Midbrain (tissue), 1 donor: ENCODE measurements around the gene LRRC14B.
"Not testable (repeated sequence)": the region's sequence is repeated elsewhere in the genome, so short reads cannot be mapped to it uniquely, and the experiment has no call there.

ENCODE experiments used
- DNase-seq: peaks from one replicate; lab custom pipeline; 2025; lab: John Stamatoyannopoulos, UW

The LRRC14B gene

GRCh38 chr5:160173-160510 is 31.2 kb upstream of the LRRC14B start:
- DNase-seq = no peak

- DNase-seq = no peak
These were observed 30.1 kb upstream of the LRRC14B start for GRCh38 chr5:160921-161802.

DNA sequence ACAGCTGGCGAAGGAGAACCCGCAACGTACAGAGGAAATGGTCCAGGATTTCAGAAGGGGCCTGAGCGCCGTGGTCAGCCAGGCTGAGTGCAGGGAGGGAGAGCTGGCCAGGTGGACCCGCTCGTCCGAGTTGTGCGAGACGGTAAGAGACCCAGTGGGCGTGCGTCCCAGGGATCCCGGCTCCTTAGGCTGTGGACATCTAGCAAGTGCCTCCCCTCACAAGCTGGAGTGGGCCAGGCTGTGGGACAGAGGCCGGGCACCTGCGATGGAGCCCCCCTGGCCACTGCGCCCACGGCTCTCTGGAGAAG is 29.5 kb upstream of the LRRC14B start:
- no peak for DNase-seq

GRCh38 chr5:162190-162564 is 29.1 kb upstream of the LRRC14B start:
- no peak for DNase-seq

DNA sequence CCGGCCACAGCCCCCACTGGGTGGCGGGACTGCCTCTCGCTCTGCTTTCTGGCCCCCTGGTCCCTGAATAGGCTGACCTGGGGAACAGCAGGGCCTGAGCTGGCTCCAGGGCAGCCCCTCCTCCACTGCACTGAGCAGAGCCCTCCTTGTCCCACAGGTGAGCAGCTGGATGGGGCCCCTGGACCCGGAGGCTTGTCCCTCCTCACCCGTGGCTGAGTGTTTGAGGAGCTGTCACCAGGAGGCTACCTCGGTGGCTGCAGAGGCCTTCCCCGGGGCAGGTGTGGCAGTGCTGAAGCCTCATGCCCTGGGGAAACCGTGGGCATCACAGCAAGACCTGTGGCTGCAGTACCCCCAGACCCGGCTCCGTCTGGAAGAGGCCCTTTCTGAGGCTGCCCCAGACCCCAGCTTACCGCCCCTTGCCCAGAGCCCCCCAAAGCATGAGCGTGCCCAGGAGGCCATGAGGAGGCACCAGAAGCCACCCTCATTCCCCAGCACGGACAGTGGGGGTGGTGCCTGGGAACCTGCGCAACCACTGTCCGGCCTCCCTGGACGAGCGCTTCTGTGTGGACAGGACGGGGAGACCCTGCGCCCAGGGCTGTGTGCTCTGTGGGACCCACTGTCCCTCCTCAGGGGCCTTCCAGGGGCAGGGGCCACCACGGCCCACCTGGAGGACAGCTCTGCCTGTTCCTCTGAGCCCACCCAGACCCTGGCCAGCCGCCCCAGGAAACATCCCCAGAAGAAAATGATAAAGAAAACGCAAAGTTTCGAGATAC is 28.5 kb upstream of the LRRC14B start:
- DNase-seq = no peak

DNA sequence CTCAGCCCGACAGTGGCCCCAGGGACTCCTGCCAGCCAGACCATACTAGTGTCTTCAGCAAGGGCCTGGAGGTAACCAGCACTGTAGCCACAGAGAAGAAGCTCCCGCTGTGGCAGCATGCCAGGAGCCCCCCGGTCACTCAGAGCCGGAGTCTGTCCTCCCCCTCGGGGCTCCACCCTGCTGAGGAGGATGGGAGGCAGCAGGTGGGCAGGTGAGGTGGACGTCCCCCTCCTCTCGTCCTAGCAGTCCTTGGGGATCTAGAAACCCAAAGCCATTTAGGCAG is 28.0 kb upstream of the LRRC14B start:
- no peak for DNase-seq

DNA sequence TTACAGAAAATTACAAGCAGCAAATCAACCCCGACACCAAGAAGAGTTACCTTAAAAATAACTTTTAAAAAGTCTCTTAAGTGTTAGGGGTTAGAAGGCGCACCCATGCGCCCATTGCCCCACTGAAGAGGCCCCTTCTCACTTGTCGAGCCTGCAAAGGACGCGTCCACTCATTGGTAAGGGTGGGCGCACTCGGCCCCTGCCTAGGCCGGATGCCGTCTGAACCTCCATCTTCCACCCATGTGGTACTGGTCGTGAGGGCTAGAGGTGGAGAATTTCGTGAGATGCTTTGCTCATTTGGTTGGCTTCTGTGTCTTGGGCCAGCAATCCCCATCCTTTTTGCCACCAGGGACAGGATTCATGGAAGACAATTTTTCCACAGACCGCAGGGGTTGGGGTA is 27.5 kb upstream of the LRRC14B start:
- DNase-seq = no peak

DNA sequence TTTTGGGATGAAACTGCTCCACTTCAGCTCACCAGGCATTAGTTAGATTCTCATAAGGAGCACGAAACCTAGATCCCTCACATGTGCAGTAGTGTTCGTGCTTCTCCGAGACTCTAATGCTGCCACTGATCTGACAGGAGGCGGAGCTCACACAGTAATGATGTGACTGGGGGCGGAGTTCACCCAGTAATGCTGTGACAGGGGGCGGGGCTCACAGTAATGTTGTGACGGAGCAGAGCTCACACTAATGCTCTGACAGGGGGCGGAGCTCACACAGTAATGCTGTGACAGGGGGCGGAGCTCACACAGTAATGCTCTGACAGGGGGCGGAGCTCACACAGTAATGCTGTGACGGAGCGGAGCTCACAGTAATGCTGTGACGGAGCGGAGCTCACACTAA is 27.1 kb upstream of the LRRC14B start:
- no peak for DNase-seq

GRCh38 chr5:164783-165182 is 26.5 kb upstream of the LRRC14B start:
- not testable (repeated sequence) for DNase-seq

DNA sequence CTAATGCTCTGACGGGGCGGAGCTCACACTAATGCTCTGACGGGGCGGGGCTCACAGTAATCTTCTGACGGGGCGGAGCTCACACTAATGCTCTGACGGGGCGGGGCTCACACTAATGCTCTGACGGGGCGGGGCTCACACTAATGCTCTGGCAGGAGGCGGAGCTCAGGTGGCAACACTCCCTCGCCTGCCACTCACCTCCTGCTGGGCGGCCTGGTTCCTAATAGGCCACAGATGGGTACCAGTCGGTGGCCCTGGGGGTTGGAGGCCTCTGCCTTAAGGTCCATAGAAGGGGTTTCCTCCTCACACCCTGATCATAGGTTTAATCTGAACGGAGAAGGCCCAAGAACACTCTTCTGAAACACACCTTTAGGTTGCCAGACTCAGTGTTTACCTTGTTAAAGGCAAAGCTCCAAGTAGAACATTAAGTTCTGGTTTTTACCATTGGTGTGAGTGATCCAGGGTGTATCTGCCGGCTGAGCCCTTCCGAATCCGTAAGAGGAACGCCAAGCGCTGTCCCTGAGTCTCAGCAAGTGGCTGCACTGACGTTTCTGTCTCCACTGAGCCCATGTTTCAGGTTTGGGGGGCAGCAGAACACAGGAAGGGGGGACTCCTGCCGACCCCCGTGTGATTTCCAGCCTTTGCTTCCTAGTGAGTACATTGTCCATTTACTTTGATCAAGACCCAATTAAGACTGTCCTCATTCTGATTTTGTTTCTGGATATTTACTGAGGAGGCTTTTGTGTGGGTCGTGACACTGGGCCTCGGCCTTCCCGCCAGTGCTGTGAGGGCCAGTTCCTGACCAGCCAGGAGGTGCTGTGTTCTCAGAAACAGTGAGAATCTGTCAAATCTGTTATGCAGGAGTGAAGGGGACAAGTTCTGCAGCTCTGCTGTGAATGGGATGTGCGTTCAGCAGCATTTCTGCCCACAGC is 24.6 kb upstream of the LRRC14B start:
- DNase-seq = no peak

- DNase-seq = no peak
These were observed 23.8 kb upstream of the LRRC14B start for GRCh38 chr5:167511-167910.

DNA sequence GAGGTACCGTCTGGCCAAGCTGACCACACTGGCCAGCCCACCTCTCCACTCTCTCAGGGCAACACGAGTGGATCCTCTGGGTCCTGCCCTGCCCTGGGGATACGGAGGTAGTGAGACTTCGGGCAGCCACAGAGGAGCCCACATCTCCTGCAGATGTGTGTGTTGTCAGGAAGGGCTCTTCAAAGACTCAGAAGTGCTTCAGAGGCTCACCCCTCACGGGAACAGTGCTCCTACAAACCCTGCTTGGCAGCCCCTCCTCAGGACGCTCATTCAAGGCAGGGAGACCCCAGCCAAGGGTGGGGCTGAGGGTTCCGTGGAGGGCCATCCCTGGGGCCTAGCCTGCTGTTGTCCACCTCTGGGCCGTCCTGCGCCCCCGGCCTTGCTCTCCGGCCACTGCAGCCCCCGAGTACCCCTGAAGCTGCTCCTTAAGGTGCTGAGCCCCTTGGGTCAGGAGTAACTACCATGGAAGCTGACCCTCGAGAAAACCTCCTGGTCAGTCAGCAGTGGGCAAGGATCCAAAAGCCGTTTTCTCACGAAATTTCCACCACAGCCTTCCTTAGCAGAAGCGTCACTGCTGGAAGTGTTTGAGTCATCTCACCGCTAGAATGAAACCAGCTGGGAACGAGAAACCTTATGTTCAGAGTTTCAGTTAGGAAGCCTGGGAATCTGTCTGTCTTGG is 23.2 kb upstream of the LRRC14B start:
- no peak for DNase-seq

- DNase-seq = no peak
These were observed 22.1 kb upstream of the LRRC14B start for GRCh38 chr5:169071-169727.

DNA sequence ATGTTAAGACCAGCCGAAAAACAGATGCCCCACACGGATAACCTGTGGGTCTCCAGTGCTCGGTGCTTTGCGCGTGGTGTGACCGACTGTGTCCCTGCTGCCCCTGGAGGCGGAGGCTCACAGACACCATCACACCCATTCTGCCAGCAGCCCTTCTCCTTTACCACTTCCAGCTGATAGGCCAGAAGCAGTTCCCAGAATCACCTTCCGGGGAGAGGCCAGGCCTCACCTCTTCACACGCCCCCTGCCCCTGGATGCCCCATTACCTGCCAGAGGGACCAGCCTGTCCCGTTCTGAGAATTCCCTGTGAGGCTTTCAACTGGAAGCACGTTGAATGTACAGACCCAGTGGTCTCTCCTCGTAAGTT is 21.6 kb upstream of the LRRC14B start:
- no peak for DNase-seq

DNA sequence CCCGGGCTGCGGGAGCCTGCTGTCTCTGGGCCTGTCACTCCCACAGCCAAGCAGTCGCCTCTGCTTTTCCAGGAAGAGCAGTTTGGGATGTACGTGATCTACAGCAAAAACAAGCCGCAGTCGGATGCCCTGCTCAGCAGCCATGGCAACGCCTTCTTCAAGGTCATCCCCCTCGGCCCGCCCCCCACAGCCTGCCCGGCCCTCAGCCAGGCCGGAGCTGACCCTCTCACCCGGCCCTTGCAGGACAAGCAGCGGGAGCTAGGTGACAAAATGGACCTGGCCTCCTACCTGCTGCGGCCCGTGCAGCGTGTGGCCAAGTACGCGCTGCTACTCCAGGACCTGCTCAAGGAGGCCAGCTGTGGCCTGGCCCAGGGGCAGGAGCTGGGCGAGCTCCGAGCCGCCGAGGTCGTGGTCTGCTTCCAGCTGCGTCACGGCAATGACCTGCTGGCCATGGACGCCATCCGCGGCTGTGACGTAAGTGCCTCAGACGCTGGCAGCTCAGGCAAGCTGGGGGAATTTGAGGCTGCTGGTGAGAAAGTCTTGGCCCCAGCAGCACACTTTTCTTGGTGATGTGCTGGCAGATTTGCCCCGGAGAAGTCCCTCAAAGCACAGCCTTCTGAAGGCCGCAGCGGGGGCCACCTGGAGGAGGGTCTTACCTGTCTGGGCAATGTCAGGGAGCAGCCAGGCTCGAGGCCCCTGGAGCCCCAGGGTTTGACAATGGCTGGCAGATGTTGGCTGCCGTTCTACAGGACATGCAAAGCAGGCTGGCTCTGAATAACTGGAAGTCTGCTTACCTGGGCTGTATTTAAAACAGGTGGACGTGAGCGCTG is 20.1 kb upstream of the LRRC14B start:
- no peak for DNase-seq

DNA sequence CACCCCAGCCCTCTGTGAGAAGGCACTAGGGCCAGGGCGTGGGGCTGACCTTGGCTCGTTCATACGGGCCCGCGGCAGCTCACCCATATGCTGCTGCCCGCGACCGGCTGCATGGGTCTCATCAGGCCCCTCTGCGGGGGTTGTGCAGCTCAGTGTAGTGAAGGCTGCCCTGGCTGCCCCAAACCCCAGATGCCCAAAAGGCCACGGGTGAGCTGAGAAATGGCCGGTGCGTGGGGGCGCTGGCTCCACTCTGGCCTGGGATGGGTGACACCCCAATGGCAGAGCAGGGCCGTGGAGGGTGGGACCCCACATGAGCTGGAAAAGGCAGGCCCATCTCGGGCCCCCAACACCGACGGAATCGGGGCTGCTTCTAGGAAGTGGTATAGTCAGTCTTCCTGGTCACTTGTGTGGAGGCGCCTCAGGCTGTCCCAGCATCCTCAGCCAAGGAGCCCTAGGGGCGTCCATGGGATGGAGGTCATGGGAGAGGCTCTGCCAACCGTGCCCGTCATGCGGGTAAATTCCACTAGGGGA is 19.4 kb upstream of the LRRC14B start:
- no peak for DNase-seq

DNA sequence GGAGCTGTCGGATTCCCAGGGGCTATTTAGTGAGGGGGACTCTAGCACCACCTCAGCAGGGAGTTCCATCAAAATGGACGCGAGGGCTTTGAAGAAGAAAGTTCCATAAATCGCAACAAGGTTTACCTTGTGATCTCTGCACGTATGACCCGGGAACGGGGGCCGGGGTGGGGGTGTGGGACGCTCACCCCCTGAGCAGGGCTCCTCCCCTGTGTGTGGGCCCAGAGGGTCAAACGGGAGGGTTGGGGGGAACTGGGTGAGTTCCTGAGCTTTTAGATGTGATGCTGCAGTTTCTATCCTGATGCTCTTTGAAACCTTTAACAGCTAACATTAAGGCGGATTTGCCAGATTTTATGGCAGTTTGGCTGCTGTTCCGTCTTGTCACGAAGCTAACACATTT is 18.9 kb upstream of the LRRC14B start:
- DNase-seq = no peak

- DNase-seq = no peak
These were observed 18.4 kb upstream of the LRRC14B start for GRCh38 chr5:172841-173251.

DNA sequence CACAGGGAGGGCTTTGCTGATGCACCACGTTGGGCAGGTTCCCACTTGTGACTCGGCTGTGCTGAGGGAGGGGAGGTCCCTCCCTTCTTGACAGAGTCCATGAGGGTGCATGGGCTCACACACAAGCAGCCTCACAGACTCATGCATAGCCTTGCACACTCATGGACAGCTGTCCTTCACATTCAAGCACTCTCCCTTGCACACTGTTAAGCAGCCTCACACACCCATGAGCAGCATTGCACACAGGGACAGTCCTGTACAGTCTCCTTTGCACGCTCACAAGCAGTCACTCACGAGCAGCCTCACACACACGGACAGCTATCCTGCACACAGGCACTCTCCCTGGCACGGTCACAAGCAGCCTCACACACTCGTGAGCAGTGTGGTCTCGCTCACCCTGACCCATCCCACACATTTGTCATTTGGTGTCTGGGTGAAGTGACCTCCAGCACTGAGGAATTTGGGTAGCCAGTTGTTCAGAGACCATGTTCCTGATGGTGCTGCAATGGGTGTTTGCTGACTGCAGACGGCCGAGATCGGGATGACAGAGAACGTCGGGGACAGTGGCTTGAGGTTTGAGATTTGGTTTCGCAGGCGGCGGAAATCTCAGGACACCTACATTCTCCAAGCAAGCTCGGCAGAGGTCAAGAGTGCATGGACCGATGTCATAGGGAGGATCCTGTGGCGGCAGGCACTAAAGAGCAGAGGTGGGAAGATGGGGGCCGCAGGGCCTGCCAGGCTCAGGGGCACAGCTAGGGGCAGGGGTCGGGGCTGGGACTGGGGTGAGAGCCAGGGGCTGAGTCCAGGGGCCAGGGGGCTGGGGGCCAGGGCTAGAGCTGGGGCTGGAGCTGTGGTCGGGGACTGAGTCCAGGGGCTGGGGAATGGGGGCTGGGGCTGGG is 17.7 kb upstream of the LRRC14B start:
- no peak for DNase-seq

DNA sequence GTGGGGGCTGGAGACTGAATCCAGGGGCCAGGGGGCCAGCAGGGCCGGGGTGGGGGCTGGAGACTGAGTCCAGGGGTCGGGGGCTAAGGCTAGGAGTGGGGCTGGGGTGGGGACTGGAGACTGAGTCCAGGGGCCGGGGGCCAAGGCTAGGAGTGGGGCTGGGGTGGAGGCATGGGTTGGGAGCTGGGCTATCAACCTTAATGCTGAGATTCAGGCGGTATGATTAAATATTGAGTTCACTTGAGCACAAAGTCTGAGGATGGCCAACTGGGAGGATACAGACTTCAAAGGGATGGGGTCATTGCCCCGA is 17.0 kb upstream of the LRRC14B start:
- DNase-seq = no peak
